Subcutaneous adipose tissue (tissue), 4 donors: ENCODE measurements around the gene CKS1B. TPM values are rescaled to one million over a fixed set of nuclear protein-coding genes. Genes with fewer than 3 reads are reported as not detected.

Experiments
- CTCF ChIP-seq: fragments of 450-650 bp; IDR thresholded peaks from one replicate; pipeline ENCODE4 v1.5.1; 2016; ENCODE audit warnings: low read depth, mild to moderate bottlenecking, control low read depth, antibody characterized with exemption, moderate library complexity
- total RNA-seq, 4 donors: library from RNA; depleted of rRNA; stranded (reverse); fragments of >200 nt; gene quantifications; one replicate each; pipeline ENCODE4 v1.1.0, GENCODE V29; 2016

Gene CKS1B
- total RNA-seq, 4 donors from 2014 or later: 40.3 to 77.4 (median 51.2) TPM

GRCh38 chr1:154957091-154957657 is 17.3 kb upstream of the CKS1B start:
- TF ChIP-seq CTCF: no peak

DNA sequence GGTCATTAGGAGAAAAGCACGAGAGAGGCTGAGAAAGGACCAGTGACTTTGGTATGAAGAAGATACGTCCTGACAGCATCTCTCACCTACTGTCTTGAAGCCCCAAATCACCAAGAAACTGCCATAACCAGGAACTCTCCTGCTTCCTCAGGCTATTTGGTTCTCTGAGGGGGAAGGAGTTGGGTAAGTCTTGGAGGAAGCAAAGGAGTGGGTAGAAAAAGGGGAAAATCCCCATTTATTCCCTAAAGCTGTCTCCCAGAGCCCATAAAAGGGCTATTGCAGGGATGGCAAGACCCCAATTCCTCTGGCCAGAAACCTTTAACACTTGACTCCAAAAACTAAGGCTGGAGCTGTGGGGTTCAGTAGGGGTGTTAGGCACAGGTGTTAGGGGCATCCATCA is 16.4 kb upstream of the CKS1B start:
- TF ChIP-seq CTCF: no peak

DNA sequence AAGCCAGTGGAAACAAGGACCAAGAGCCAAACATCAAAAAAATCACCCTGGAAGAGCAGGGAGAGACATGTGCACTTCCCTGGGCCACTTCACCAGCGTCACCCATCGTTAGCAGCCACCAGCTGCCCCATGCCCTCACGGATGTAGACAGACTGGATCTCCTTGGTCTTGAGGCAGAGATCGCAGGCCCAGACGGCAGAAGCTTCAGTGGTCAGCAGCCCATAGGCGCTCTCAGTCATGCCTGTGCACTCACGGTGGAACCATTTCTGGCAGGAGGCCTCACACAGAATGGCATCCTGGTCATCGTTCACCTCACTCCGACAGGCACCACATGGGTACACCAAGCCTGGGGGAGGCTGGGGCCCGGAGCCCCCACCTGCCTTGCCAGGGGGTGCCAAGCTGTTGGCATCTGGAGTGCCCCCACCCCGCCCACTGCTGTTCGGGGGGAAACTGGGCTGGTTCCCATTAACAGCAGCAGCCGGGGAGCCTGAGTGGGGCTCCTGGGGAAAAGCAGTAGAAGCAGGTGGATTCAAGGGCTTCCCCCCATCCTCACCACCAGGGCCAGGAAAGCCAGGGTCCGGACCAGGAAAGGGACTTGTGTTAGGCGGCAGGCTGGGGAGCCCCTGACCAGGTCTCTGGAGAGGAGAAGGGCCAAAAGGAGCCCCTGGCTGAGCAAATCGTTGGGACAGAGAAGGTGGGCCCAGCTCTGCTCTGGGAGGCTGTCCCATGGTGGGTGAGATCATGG is 15.6 kb upstream of the CKS1B start:
- TF ChIP-seq CTCF: no peak

- no peak for TF ChIP-seq CTCF
Measured at GRCh38 chr1:154959426-154959780, 15.1 kb upstream of the CKS1B start.

DNA sequence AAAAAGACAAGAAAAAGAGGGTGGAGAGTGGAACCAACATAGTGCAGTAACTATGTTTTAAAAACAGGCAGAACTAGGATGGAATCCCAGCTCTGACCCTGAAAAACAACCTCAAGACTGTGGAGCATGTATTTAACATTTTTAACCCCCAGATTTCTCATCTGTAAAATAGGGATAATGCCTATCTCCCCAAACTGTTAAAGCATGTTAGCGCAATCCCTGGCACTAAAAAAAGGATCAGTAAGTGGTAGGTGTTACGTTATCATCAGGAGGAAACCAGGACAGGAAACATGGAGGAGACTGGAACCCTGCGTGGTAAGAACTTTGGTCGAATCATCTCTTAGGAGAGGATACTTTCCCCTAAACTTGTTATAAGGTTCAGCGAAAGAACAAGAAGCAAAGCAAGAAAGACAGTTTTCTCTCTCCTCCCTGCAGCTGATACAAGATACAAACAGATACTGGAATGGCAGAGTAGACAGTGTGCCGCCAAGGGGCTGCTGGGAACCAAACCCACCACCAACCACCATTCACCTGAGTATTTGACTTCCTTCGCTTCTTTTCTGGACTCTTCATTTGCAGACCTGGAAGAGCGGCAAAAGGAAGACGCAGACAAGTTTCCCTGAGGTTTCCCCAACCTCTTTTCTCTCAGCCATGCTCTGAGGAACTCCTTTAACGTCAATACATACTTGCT is 13.9 kb upstream of the CKS1B start:
- no peak for TF ChIP-seq CTCF

- TF ChIP-seq CTCF: no peak
Measured at GRCh38 chr1:154961207-154962155, 13.0 kb upstream of the CKS1B start, which contains the start of gene PYGO2. Gene PYGO2 (minus strand): TSS chr1:154961782. CDS start chr1:154961576, 206 bp downstream.
